Neuronal stem cell (in vitro differentiated cells): Measurements from ENCODE around the gene TBC1D10B.
A peak's percentile ranks its signal among the peaks of the same experiment; 100 is the strongest.

Experiments
- DNase-seq: peaks from one replicate; pipeline ENCODE4 v3.0.0-alpha.2; 2013; ENCODE audit warnings: low spot score
- H2AFZ ChIP-seq: one replicate; pipeline ENCODE4 v1.6.1; 2013; ENCODE audit warnings: mild to moderate bottlenecking, low read length, inconsistent platforms
- H2AK5ac ChIP-seq: 2 replicates; pipeline ENCODE4 v1.6.1; 2013; ENCODE audit warnings: low read depth, mild to moderate bottlenecking, inconsistent platforms, low read length, moderate library complexity, mixed read lengths
- H2BK120ac ChIP-seq: 2 replicates; pipeline ENCODE4 v1.6.1; 2013; ENCODE audit warnings: low read depth, mild to moderate bottlenecking, inconsistent platforms, low read length, moderate library complexity, mixed read lengths
- H2BK12ac ChIP-seq: one replicate; pipeline ENCODE4 v1.6.1; 2013; ENCODE audit warnings: low read length, inconsistent platforms
- H2BK15ac ChIP-seq: 2 replicates; pipeline ENCODE4 v1.6.1; 2013; ENCODE audit warnings: mild to moderate bottlenecking, low read length, inconsistent platforms, mixed read lengths
- H2BK5ac ChIP-seq: one replicate; pipeline ENCODE4 v1.6.1; 2013; ENCODE audit warnings: inconsistent platforms, mild to moderate bottlenecking, low read length, moderate library complexity
- H3K14ac ChIP-seq: one replicate; pipeline ENCODE4 v1.6.1; 2013; ENCODE audit warnings: low read length, inconsistent platforms
- H3K18ac ChIP-seq: 2 replicates; pipeline ENCODE4 v1.6.1; 2013; ENCODE audit warnings: low read length, inconsistent platforms
- H3K23ac ChIP-seq: 2 replicates; pipeline ENCODE4 v1.6.1; 2013; ENCODE audit warnings: low read depth, mild to moderate bottlenecking, mixed read lengths, low read length, inconsistent platforms; ENCODE audit not compliant: poor library complexity
- H3K27ac ChIP-seq: replicated peaks from 3 replicates; pipeline ENCODE4 v1.5.1; 2013; ENCODE audit warnings: low read length, inconsistent platforms
- H3K27me3 ChIP-seq, 3 experiments: 2 replicates each; pipeline ENCODE4 v1.6.1; 2013; ENCODE audit warnings: low read length in 3 of 3, mild to moderate bottlenecking in 2 of 3, inconsistent platforms in 1 of 3, low read depth in 1 of 3, mixed read lengths in 1 of 3, moderate library complexity in 1 of 3; ENCODE audit not compliant: control insufficient read depth in 3 of 3, insufficient read depth in 3 of 3
- H3K36me3 ChIP-seq, 2 donors: replicated peaks in 1 of 2; 2 replicates each; pipeline ENCODE4 v1.6.1; 2013; ENCODE audit warnings: low read length in 2 of 2; ENCODE audit not compliant: control insufficient read depth in 2 of 2, insufficient read depth in 2 of 2
- H3K4ac ChIP-seq: 2 replicates; pipeline ENCODE4 v1.6.1; 2013; ENCODE audit warnings: inconsistent platforms, mild to moderate bottlenecking, low read length, moderate library complexity
- H3K4me1 ChIP-seq, 2 donors: 1 replicate in 1 of 2; 2 replicates in 1 of 2; pipeline ENCODE4 v1.6.1; 2013; ENCODE audit warnings: low read length in 2 of 2, low read depth in 1 of 2; ENCODE audit not compliant: control insufficient read depth in 2 of 2, insufficient read depth in 1 of 2
- H3K4me2 ChIP-seq: one replicate; pipeline ENCODE4 v1.6.1; 2013; ENCODE audit warnings: mild to moderate bottlenecking, low read length, inconsistent platforms; ENCODE audit not compliant: insufficient read depth, poor library complexity, severe bottlenecking
- H3K4me3 ChIP-seq, 2 donors: 2 replicates each; pipeline ENCODE4 v1.5.1; 2013; ENCODE audit warnings: low read length in 2 of 2, mild to moderate bottlenecking in 2 of 2, inconsistent platforms in 1 of 2, moderate library complexity in 1 of 2
- H3K79me1 ChIP-seq: one replicate; pipeline ENCODE4 v1.6.1; 2013; ENCODE audit warnings: low read depth, mild to moderate bottlenecking, inconsistent platforms, low read length, moderate library complexity
- H3K9ac ChIP-seq: one replicate; pipeline ENCODE4 v1.6.1; 2013; ENCODE audit warnings: mild to moderate bottlenecking, low read depth, low read length, inconsistent platforms; ENCODE audit not compliant: poor library complexity
- H3K9me3 ChIP-seq, 2 donors: replicated peaks in 1 of 2; 2 replicates each; pipeline versions ENCODE3 to v1.6.1; 2013; ENCODE audit warnings: low read length in 2 of 2, mild to moderate bottlenecking in 2 of 2, inconsistent platforms in 1 of 2, low read depth in 1 of 2, mixed read lengths in 1 of 2, moderate library complexity in 1 of 2; ENCODE audit not compliant: control insufficient read depth in 2 of 2, insufficient read depth in 1 of 2
- H4K8ac ChIP-seq: one replicate; pipeline ENCODE4 v1.6.1; 2013; ENCODE audit warnings: low read depth, mild to moderate bottlenecking, inconsistent platforms, low read length, moderate library complexity
- H4K91ac ChIP-seq: one replicate; pipeline ENCODE4 v1.6.1; 2013; ENCODE audit warnings: low read length, low read depth, mild to moderate bottlenecking, inconsistent platforms; ENCODE audit not compliant: poor library complexity
- WGBS, 2 donors: extraction: QIAGEN DNeasy Blood & Tissue Kit; methylation state at CpG; one replicate each; pipeline ENCODE4 v1.1.7; 2013; ENCODE audit warnings: missing lambda C conversion rate in 2 of 2, mixed read lengths in 1 of 2; ENCODE audit not compliant: insufficient read length in 2 of 2, insufficient replicate concordance in 1 of 2; ENCODE audit errors: extremely low coverage in 2 of 2; 5-methylcytosine and 5-hydroxymethylcytosine counted together

Gene TBC1D10B

GRCh38 chr16:30357085-30357714, 13.1 kb downstream of the TBC1D10B start:
- Histone ChIP-seq H3K27ac (no peak overlapping the region), H3K18ac (no peak overlapping the region), H3K23ac (no peak overlapping the region), H2AK5ac (no peak overlapping the region), H3K79me1 (peaks cover 14% of the 10 kb centered on the region), H2AFZ (no peak overlapping the region), H3K4ac (no peak overlapping the region), H3K27me3 (no peaks in the 10 kb centered on the region), H2BK5ac (no peak overlapping the region), H4K8ac (no peak overlapping the region), H3K9ac (no peak overlapping the region), H3K36me3 (peaks cover 24 to 65% of the 10 kb centered on the region in 2 donors), H2BK120ac (no peak overlapping the region), H3K9me3 (no peaks in the 10 kb centered on the region), H2BK15ac (no peak overlapping the region), H4K91ac (no peak overlapping the region), H3K4me1 (peaks cover 8 to 10% of the 10 kb centered on the region in 2 donors), H3K4me2 (no peak overlapping the region), H2BK12ac (no peak overlapping the region), H3K14ac (no peak overlapping the region), H3K4me3 (no peak overlapping the region)
- WGBS, 2 donors, result no CpG with 5 or more reads among the region's 5 CpGs
- DNase-seq, result no peak

DNA sequence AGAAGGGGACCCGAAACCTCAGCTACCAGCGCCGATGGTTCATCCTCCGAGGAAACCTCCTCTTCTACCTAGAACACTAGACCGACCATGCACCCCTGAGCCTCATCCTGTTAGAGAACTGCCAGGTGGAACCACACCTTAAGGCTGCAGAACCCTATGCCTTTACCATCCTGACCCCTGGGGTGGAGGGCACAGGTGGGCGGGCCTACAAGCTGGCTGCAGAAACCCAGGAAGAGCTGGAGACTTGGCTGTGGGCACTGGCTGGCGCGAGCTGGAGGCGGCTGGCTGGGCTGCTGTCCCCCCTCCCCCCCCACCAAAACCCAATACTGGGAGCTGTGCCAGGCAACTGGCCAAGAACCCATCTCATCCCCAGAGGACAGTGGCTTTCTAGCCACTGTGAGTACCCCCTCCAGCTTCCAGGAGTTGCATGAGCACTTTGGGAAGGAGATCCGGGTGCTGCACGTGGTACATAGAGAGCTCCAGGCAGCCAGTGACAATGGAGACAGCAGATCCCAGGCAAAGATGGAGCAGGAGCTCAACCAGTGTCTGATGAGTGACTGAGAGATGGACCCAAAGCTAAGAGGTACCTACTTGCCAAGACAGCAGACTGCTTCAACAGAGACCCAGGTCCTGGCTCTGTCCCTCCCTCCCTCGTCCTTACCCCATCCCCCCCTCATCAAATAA, 13.8 kb downstream of the TBC1D10B start:
- no peak overlapping the region for H3K23ac ChIP-seq
- no peak overlapping the region for H3K14ac ChIP-seq
- no peaks in the 10 kb centered on the region for H3K27me3 ChIP-seq
- peak overlapping the region; percentile 91 for H3K4me2 ChIP-seq
- no peak overlapping the region for H3K18ac ChIP-seq
- H3K4me1 ChIP-seq, result peaks cover 8 to 10% of the 10 kb centered on the region in 2 donors
- no peak overlapping the region for H2BK120ac ChIP-seq
- H2BK5ac ChIP-seq, result peak overlapping the region; percentile 30
- no peak for DNase-seq
- no CpG with 5 or more reads among the region's 12 CpGs for WGBS, 2 donors
- H4K8ac ChIP-seq, result no peak overlapping the region
- H3K9me3 ChIP-seq, result no peaks in the 10 kb centered on the region
- peaks cover 14% of the 10 kb centered on the region for H3K79me1 ChIP-seq
- H3K9ac ChIP-seq, result peak overlapping the region; percentile 97
- no peak overlapping the region for H2AFZ ChIP-seq
- H2AK5ac ChIP-seq, result peak overlapping the region; percentile 96
- H3K27ac ChIP-seq, result peak overlapping the region; percentile 94
- H2BK15ac ChIP-seq, result no peak overlapping the region
- H2BK12ac ChIP-seq, result no peak overlapping the region
- H3K36me3 ChIP-seq, result peaks cover 30 to 70% of the 10 kb centered on the region in 2 donors
- H3K4ac ChIP-seq, result no peak overlapping the region
- H3K4me3 ChIP-seq, result peak overlapping the region in 1 of 2 donors; percentile 86
- no peak overlapping the region for H4K91ac ChIP-seq

DNA sequence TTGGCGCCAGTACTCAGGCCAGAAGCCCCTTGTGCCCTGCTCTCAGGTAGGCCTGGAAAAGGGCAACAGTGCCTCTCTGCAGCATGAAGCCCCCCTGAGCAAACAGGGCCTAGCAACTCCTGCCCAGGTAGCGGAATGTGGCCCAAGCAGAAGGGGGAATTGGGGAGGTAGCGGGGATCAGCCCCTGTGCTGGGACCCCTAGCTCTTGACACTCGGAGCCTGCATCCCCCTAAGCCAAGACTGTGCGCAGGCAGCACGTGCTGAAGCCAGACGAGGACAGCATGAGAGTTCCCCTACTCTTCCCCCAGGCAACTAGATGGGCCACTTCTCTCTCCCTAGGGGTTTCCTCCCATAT, 14.4 kb downstream of the TBC1D10B start:
- H2BK5ac ChIP-seq, result peak overlapping the region; percentile 30
- H2BK15ac ChIP-seq, result peak overlapping the region; percentile 93
- no peak overlapping the region for H3K23ac ChIP-seq
- no peak overlapping the region for H2BK12ac ChIP-seq
- no CpG with 5 or more reads among the region's 7 CpGs for WGBS, 2 donors
- H3K18ac ChIP-seq, result peak overlapping the region; percentile 93
- DNase-seq, result no peak
- peaks cover 14% of the 10 kb centered on the region for H3K79me1 ChIP-seq
- H2BK120ac ChIP-seq, result no peak overlapping the region
- H3K4me3 ChIP-seq, result peak overlapping the region; percentile 80 to 86
- H2AK5ac ChIP-seq, result peak overlapping the region; percentile 96
- no peak overlapping the region for H3K14ac ChIP-seq
- peak overlapping the region; percentile 91 for H3K4me2 ChIP-seq
- no peak overlapping the region for H4K8ac ChIP-seq
- H3K27ac ChIP-seq, result peak overlapping the region; percentile 94
- H3K4ac ChIP-seq, result no peak overlapping the region
- peaks cover 8 to 10% of the 10 kb centered on the region in 2 donors for H3K4me1 ChIP-seq
- no peaks in the 10 kb centered on the region for H3K9me3 ChIP-seq
- H3K36me3 ChIP-seq, result peaks cover 34 to 73% of the 10 kb centered on the region in 2 donors
- no peaks in the 10 kb centered on the region for H3K27me3 ChIP-seq
- peak overlapping the region; percentile 93 for H2AFZ ChIP-seq
- peak overlapping the region; percentile 97 for H3K9ac ChIP-seq
- no peak overlapping the region for H4K91ac ChIP-seq
